Gastroesophageal sphincter (tissue), 3 donors: Measurements from ENCODE around the gene SLC47A2.

Experiments
- POLR2A ChIP-seq, 2 donors: fragments of 450-650 bp; IDR thresholded peaks; one replicate each; pipeline ENCODE4 v1.6.1; 2017; ENCODE audit warnings: antibody characterized with exemption in 2 of 2, mild to moderate bottlenecking in 2 of 2, moderate library complexity in 1 of 2
- POLR2AphosphoS5 ChIP-seq: sonication (generic); formaldehyde crosslinking; IDR thresholded peaks from one replicate; pipeline ENCODE4 v1.6.1; 2017; ENCODE audit warnings: antibody characterized with exemption
- TF ChIP-seq, protein P1 (sequence below), 4 experiments: fragments of 200-600 bp in 2 of 4; fragments of 450-650 bp in 2 of 4; sonication (generic) in 1 of 4; IDR thresholded peaks; one replicate each; pipeline ENCODE4 v1.5.1; 2017 to 2019; ENCODE audit warnings: antibody characterized with exemption in 4 of 4, mild to moderate bottlenecking in 2 of 4, moderate library complexity in 2 of 4

DNA sequence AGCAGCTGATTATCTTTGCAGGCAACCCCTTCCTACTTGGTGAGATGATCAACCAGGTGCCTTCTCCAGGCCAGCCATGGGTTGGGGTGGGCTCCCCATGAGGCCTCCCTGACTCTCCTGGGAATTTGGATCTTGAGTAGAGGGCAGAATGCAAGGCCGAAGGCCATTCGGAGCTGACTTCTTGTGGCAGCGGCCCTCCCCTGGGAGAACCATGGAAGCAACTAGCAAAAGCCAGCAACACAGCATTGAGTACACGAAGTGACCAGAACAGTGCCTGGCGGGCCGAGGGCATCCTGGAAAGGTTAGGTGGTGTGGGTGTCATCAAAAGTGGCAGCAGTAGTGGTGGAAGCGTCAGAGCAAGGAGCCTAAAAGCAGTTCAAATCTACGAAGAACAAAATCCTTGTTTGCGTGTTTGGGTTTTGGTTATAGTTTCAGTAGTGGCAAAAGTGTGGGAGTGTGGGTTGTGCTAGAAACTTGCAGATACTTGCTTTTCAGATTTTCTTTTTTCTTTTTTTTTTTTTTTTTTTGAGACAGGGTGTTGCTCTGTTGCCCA lies 33.7 kb upstream of the SLC47A2 start:
- TF ChIP-seq, protein P1, sequence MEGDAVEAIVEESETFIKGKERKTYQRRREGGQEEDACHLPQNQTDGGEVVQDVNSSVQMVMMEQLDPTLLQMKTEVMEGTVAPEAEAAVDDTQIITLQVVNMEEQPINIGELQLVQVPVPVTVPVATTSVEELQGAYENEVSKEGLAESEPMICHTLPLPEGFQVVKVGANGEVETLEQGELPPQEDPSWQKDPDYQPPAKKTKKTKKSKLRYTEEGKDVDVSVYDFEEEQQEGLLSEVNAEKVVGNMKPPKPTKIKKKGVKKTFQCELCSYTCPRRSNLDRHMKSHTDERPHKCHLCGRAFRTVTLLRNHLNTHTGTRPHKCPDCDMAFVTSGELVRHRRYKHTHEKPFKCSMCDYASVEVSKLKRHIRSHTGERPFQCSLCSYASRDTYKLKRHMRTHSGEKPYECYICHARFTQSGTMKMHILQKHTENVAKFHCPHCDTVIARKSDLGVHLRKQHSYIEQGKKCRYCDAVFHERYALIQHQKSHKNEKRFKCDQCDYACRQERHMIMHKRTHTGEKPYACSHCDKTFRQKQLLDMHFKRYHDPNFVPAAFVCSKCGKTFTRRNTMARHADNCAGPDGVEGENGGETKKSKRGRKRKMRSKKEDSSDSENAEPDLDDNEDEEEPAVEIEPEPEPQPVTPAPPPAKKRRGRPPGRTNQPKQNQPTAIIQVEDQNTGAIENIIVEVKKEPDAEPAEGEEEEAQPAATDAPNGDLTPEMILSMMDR (IDR thresholded peaks at IDR 0.05): no peak
- TF ChIP-seq POLR2AphosphoS5: no peak
- TF ChIP-seq POLR2A (IDR thresholded peaks at IDR 0.05): no peak
